ENCODE data around the gene CTU1.

Gene CTU1

DNA sequence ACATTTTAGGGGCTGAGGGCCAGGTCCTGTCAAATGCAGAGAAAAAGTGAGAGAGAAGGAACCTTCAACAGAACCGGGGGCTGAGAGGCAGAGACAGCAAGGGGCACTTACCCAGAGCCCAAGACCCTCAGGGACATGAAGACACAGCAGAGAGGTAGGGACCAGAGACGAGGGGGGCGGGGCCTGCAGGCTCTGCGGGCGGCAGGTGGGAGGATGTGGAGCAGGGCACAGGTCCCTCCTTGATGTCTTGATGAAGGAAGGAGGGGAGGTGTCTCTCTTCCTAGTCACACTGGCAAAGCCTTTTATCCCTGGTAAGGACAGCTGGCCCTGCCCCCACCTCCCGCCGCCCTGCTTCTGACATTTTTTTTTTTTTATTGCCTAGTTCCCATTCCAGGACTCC, 25.6 kb downstream of the CTU1 start, which contains the start of gene KLK14:
KLK14 (minus strand) TSS at position 277 of the 400 bp plus-strand sequence; CDS start at position 4, 273 bp downstream.
- DNase-seq (ENCODE audit: low read depth) = no peak

DNA sequence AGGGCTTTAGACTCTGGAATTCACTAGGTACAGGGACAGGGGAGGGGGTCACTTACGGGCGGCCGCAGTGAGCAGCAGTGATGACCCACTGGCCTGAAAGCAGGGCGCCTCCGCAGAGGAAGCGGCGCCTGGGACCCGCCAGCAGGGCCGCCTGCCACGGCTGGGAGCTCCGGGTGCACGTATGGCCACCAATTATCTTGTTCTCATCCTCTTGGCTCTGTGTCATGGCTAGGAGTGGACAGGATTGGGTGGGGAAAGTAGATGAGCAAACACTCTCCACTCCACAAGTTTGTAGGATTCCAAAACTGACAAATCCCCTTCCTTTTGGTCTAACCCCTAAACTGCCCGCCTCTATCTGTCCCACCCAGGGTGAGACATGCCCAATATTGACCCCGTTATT, 26.7 kb downstream of the CTU1 start:
- no peak for DNase-seq (ENCODE audit: low read depth)

DNA sequence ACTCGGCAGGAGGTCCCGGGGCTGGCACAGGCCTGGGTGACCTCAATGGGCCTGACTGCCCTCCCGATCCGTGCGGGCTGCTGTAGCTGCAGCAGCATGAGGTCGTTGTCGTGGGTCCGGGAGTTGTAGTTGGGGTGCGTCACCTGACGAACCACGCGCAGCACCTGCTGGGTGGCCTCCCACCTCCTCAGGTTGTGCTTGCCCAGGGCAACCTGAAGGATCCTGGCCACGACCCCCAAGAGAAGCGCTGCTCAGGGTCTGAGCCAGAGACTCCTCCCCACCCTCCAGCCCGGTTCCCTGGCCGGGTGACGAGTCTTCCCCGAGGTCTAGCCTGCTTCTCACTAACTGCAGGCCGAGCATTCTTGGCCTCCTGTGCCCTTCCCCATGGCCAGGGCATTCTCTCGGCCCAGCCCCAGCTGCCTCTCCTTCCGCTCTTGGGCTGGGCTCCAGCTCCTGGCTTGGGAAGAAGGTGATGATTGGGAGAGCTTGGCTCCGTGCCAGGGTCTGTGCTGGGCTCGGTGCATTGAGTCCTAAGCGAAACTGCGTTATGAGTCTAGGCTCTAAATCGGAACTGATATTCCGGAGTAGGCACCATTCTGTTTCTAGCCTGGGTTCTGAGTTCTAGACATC, 28.6 kb downstream of the CTU1 start:
- DNase-seq (ENCODE audit: low read depth) = no peak

DNA sequence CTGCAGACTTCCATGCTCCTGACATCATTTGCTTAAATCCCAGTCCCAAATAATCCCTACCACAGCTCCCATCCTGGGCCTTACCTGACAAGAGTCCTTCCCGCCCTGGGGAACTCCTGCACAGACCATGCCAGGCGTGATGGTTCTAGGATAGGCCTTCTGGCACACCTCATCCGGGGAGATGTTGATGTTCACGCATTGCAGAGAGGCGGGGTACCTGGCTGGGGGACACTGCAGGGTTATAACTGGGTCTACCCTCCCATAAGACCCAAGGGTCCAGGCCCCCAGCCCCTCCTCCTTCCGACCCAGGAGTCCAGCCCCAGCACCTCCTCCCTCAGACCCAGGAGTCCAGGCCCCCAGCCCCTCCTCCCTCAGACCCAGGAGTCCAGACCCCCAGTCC, 29.5 kb downstream of the CTU1 start:
- DNase-seq (ENCODE audit: low read depth) = no peak

DNA sequence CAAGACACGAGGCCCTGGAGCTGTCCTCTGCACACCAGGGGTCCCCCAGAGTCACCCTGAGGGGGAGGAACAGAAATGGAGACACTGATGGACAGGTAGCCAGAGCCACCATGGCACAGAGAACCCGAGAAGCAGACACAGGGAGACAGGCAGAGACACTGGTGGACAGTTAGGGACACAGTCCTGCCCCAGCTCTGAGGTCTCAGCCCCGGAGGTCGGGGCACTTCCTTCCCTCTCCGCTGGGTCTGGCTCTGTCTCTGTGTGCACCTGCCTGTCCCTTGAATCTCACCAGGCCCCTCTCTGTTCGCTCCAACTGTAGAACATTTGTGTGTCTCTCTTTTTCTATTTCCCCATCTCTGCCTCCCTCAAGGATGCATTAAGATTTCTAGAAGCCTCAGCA, 30.1 kb downstream of the CTU1 start:
- no peak for DNase-seq (ENCODE audit: low read depth)

DNA sequence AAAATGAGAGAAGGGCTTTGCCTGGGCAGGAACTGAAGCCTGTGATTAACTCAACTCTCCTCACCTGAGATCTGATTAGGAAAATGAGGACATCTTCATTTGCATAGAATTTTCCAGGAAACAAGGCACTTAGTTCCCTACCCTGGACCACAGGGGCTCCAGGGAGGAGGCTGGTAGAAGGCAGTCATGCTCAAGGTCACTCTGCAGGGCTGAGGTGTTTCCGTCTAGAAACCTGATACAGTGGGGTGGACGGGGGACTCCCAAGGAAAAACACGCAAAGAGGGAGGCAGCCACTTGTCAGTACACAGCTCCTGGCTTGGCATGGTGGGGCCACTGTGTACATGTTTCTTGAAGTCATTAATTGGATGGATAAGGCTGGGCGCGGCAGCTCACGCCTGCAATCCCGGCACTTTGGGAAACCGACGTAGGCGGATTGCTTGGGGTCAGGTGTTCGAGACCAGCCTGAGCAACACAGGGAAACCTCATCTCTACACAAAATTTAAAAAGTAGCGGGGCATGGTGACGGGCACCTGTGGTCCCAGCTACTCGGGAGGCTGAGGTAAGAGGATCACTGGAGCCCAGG, 31.5 kb downstream of the CTU1 start:
- no peak for DNase-seq (ENCODE audit: low read depth)

DNA sequence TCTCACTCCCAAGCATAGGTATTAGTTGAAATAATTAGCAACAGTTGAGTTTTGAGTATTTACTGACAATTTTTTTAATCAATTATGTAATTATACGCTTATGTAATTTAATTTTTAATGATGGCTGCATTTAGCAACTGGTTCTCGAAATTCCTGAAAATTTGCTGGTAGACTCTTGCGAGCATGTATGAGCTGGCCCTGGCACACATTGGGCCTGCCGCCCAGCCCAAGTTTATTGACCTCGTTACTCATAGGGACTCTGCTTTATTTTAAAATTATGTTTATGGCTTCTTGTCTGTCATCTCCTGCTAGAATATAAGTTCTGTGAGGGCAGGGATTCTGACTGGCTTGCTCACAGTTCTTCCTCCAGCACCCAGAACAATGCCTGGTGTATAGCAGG, 32.2 kb downstream of the CTU1 start:
- DNase-seq (ENCODE audit: low read depth) = no peak

DNA sequence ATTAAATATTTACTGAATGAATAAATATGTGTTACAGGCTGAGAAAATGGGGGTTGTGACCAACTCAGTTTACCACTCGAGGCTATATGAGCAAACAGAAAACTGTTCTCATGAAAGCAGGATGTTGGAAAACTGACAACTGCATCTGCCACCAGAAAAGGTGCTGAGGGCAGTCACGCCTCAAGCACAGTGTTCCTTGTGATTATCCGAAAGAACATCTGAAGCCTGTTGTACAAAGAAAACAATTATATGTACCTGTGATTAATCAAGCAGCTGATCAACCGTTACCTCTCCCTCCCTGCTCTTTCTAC, 37.2 kb downstream of the CTU1 start:
- DNase-seq (ENCODE audit: low read depth) = no peak

DNA sequence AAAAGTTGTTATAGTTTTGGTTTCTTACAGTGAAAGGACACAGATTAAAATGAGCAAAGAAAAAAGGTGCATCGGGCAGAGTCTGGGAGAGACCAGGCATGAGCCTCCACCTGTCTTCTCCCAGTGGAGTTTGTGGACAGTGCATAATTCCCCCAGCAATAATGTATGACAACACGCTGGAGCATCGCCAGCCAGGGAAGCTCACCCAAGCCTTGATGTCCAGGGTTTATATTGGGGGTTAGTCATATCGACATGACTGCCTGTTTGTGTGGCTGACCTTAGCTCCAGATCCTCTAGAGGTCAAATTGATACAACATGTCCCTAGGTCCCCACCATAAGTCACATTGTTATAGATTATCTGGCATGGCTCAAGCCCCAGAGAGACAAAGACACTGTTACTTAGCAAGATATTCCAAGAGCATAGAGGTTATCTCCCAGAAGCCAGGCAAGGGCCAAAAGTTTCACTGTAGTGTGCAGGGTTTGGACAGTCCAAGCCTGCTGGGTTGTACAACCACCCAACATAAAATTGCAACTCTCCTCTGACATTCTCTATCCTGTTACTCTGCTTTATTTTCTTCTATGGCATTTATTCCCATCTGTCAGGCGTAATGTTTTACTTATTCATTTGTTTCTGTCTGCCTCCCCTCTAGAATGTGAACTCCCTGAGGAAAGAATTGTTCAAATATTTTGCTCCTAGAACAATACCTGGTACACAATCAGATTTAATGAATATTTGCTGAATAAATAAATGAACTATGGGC, 37.7 kb downstream of the CTU1 start:
- no peak for DNase-seq (ENCODE audit: low read depth)

DNA sequence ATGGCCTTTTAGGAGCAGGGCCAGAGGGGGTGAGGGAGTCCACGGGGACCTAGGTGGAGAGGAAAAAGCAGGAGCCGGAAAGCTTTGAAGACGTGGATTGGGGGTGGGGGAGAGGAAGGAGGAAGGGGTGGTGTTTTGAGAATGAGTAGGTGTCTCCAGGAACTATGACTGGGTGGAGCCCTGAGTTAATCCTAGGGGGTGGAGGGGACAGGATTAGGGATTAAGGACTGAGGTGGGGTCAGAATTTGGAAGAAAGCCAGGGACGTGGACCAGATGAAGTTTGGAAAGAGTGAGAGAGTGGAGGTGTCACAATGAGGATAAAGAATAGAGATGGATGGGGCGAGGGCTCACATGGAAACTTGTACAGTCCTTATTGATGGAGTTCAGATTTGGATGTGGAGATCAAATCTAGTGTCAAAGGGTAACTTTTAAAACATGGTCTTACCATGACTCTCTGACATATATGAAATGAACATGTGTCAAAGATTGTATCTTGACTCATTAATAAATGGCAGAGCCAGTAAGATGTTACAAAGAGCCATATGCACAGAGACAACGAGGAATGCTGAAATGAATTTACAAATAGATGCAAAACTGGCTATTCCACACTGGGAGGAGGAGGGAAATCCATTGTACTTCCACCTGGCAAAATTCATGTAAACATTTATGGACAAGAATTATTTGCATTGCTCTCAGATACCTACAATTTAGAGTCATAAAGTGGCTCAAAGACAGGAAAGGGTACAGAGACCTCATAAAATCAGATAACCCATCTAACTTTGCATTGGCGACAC, 41.6 kb downstream of the CTU1 start:
- DNase-seq (ENCODE audit: low read depth) = no peak

DNA sequence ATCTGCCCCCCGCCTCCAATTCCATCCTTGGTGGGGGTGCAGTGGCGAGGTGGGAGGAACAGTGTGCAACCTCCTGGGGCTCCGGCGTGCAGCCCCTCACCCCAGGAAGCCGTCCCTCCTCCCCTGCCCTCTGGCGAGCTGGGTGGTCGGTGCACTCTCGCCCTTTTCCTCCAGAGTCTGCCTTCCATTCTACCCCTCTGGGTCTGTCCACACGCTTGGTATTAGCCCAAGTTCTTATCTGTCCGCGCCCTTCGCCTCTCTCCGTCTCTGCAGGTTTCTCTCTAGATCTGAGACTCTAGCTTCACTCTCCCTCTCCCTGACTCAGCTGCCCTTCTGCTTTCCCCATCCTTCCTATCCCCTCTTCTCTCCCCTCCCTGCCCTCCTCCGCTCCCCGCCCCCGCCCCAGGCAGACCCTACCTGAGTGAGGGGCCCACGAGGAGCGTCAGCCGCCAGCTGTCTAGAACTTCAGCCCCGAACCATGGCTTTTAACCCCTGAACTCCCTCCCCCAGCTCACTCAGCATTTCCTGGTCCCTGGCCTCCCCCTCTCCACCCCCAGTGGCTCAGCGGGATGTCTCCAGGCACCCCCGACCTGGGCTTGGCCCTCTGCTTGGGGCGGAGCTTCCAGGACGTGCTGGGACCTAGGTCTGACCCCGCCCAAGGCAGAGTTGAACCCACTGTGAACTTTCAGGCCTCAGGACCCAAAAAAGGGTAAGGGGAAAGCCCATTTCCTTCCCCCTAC, 42.8 kb downstream of the CTU1 start:
- no peak for DNase-seq (ENCODE audit: low read depth)

DNA sequence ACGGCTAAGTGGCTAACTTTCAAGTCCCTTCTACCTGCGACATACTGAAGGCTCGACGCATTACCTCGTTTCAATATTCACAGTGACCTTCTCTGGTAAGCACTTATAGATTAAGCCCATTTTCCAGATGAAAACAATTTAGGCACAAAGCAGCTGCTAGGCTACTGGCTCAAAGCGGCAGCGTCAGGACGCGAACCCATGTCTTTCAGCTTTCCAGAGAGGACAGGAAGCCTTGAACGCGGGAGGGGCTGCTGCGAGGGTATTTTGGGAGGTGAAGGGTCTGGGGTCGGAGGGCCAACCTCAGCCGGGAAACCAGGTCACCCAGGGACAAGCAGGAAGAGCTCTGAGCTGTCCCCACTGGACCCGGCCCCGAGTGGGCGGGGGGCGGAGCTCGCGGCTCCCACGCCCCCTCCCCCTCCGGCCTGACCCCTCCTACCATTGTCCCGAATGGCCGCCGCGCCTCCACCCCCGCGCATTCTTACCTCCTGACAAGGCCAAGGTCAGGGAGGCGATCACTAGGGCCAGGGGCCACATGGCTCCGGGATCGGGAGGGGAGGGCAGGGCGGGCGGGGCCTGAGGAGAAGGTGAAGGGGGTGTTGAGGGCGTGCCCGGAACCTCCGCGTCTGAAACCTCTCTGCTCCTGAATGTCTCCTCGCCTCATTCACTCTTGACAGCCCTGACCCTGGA, 43.5 kb downstream of the CTU1 start, which contains the start of gene KLK13:
KLK13 (minus strand) TSS at position 559 of the 687 bp plus-strand sequence; CDS start at position 534, 25 bp downstream.
- no peak for DNase-seq (ENCODE audit: low read depth)

DNA sequence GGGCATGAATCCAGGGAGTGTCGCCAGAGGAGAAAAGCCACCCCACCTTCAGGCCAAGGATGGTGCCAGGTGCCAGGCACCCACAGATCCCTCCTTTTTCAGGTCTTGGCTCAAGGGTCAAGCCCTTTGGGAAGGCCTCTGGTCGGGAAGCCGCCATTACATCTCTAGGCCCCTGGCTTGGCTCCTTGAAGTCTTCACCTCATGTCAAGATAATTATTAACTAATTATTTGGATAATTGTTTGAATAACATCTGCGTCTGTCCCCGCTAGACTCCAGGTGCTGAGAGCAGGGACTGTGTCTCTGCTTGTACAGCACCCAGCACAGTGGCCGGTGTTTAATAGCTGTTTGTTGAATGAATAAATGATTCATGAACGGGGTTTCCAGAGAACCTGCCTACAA, 44.5 kb downstream of the CTU1 start:
- DNase-seq (ENCODE audit: low read depth) = no peak

DNA sequence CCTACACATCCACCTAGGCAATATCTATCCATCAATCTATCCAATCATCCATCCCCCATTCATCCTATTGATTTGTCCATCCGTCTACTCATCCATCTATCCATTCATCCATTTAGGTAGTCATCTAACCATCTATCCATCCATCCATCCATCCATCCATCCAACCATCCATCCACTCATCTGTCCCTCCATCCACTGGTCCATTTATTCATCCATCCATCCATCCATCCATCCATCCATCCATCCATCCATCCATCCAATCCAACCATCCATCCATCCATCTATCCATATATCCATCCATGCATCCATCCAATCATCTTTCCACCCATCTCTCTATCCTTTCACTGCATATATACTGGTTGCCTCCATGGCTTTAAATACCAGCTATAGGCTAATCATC, 47.2 kb downstream of the CTU1 start:
- no peak for DNase-seq (ENCODE audit: low read depth)

DNA sequence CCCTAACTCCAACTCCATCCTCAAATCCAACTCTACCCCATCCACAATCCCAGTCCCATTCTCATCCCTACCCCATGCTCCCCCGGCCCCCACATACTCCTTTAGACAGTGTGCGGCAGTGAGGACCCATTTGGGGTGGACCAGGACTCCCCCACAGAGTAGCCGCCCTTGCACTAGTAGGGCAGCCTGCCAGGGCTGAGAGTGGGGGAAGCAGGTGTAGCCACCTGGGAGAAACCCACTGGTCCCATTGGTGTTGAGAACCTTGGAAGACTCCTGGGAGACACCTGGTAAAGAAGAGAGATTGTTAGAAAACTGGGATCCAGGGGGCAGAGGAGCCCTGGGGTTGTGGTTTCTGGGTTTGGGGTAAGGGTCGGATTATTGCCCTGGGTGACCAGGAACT, 47.9 kb downstream of the CTU1 start:
- no peak for DNase-seq (ENCODE audit: low read depth)

DNA sequence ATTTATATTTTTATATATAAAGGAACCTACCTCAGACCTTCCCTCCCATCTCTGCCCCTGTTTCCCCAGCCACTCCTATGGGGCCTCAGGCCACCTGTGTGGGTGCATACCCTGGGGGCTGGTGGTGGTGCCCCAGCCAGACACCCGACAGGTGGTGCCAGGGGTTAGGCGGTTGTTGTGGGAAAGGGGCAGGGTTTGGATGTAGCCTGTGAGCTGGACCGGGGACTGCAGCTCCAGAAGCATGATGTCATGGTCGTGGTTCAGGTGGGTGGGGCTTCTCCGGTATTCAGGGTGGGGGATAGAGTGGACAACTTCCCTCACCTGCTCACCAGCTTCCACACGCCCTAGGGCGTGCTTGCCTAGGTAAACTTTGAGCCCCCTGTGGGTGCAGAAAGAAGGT, 48.5 kb downstream of the CTU1 start:
- DNase-seq (ENCODE audit: low read depth) = no peak

DNA sequence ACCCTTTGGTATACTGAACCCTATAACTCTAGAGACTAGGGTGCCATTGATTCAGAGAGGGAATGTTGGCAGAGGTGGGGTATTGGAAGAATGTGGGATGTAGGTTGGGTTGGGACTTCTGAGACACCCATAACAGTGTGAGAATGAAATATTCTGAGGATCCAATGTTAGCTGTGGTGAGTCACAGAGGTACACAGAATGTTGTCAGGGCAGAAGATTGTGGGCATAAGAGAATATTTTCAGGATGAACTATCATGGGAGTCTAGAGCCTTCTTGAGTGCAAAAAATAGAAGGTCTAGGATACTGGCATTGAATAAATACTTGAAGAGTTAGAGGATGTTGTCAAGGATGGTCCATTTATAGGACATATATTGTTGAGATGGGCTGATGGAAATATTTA, 52.3 kb downstream of the CTU1 start:
- DNase-seq (ENCODE audit: low read depth) = no peak

Data from activated T-cell treated with anti-CD3 and anti-CD28 coated beads for 48 hours (primary cell).